Subcutaneous adipose tissue (tissue), 4 donors: Measurements from ENCODE around the gene M1AP. TPM values are rescaled to one million over a fixed set of nuclear protein-coding genes. Genes with fewer than 3 reads are reported as not detected.

ENCODE experiments used
- CTCF ChIP-seq: fragments of 450-650 bp; IDR thresholded peaks from one replicate; pipeline ENCODE4 v1.5.1; 2016; ENCODE audit warnings: low read depth, mild to moderate bottlenecking, control low read depth, antibody characterized with exemption, moderate library complexity
- total RNA-seq, 4 donors: library from RNA; depleted of rRNA; stranded (reverse); fragments of >200 nt; gene quantifications; one replicate each; pipeline ENCODE4 v1.1.0, GENCODE V29; 2016

Gene M1AP
- total RNA-seq, 4 donors from 2014 or later = 0.33 to 3.9 (median 2.0) TPM

- TF ChIP-seq CTCF = no peak
These were observed 15.8 kb downstream of the M1AP start for GRCh38 chr2:74632209-74632938.

- TF ChIP-seq CTCF = no peak
These were observed 19.5 kb downstream of the M1AP start for GRCh38 chr2:74628538-74629105.

GRCh38 chr2:74625658-74626425 lies 22.3 kb downstream of the M1AP start:
- TF ChIP-seq CTCF = no peak

- TF ChIP-seq CTCF = no peak
These were observed 27.5 kb downstream of the M1AP start for GRCh38 chr2:74620671-74621070.

GRCh38 chr2:74619651-74620297 lies 28.4 kb downstream of the M1AP start:
- TF ChIP-seq CTCF = no peak

GRCh38 chr2:74618410-74619083 lies 29.6 kb downstream of the M1AP start:
- no peak for TF ChIP-seq CTCF
